ENCODE measurements around the gene CNTN4.

Gene CNTN4

DNA sequence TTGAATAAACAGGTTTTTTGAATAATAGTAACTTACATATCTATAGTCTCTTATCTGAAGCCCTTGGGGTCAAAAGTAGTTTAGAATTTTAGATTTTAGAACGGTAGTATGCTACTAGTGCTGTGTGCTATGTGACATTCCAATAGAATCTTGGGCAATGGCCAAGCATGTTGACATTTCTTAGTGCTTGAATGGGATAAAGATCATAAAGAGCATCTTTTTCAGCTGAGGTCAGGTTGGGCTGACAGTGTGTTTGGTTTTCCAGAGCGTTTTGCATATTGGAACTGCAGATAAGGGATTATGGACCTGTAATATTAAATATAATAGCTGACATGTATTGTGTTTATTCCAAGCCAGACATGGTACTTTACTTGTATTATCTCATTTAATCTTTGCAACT, 32.1 kb downstream of the CNTN4 start:
- Histone ChIP-seq H4K8ac (ENCODE audit: low read depth, low read length) (no peak overlapping the region), H3K23ac (ENCODE audit: low read depth, low read length, poor library complexity) (no peak overlapping the region)

GRCh38 chr3:2133146-2133545, 34.5 kb downstream of the CNTN4 start:
- Histone ChIP-seq H3K14ac (ENCODE audit: low read length) (no peak overlapping the region), H2BK5ac (ENCODE audit: low read length) (no peak overlapping the region)

More for the DNA sequence above, 32.1 kb downstream of the CNTN4 start:
- Histone ChIP-seq H3K4me1 (ENCODE audit: control insufficient read depth in 2 of 2, insufficient read depth in 1 of 2, low read depth in 1 of 2, low read length in 2 of 2) (no peaks in the 10 kb centered on the region), H4K91ac (ENCODE audit: low read depth, low read length, poor library complexity) (no peak overlapping the region), H3K14ac (ENCODE audit: low read length) (no peak overlapping the region), H2BK15ac (ENCODE audit: low read length) (no peak overlapping the region), H2AFZ (ENCODE audit: low read length) (no peak overlapping the region), H3K9ac (ENCODE audit: low read depth, low read length, poor library complexity) (no peak overlapping the region), H3K18ac (ENCODE audit: low read length) (no peak overlapping the region), H3K36me3 (replicated peaks in 1 of 2; ENCODE audit: control insufficient read depth in 2 of 2, insufficient read depth in 2 of 2, low read length in 2 of 2) (no peaks in the 10 kb centered on the region), H2BK12ac (ENCODE audit: low read length) (no peak overlapping the region), H2BK120ac (ENCODE audit: low read depth, low read length) (no peak overlapping the region), H3K4me2 (ENCODE audit: insufficient read depth, low read length, poor library complexity, severe bottlenecking) (no peak overlapping the region), H3K27ac (replicated peaks; ENCODE audit: low read length) (no peak overlapping the region), H2BK5ac (ENCODE audit: low read length) (no peak overlapping the region), H3K27me3 (ENCODE audit: control insufficient read depth in 3 of 3, insufficient read depth in 3 of 3, low read depth in 1 of 3, low read length in 3 of 3) (no peaks in the 10 kb centered on the region), H2AK5ac (ENCODE audit: low read depth, low read length) (no peak overlapping the region), H3K9me3 (replicated peaks in 1 of 2; ENCODE audit: control insufficient read depth in 2 of 2, insufficient read depth in 1 of 2, low read depth in 1 of 2, low read length in 2 of 2) (no peaks in the 10 kb centered on the region), H3K4ac (ENCODE audit: low read length) (no peak overlapping the region), H3K4me3 (ENCODE audit: low read length in 2 of 2) (no peak overlapping the region), H3K79me1 (ENCODE audit: low read depth, low read length) (no peaks in the 10 kb centered on the region)
- no peak for DNase-seq (ENCODE audit: low spot score)
- no CpG with 5 or more reads among the region's 2 CpGs for WGBS, 2 donors (ENCODE audit: extremely low coverage in 2 of 2, insufficient read length in 2 of 2, insufficient replicate concordance in 1 of 2)

GRCh38 chr3:2137651-2138050, 39.0 kb downstream of the CNTN4 start:
- H3K4me1 ChIP-seq (ENCODE audit: control insufficient read depth in 2 of 2, insufficient read depth in 1 of 2, low read depth in 1 of 2, low read length in 2 of 2) = no peaks in the 10 kb centered on the region
- WGBS, 2 donors (ENCODE audit: extremely low coverage in 2 of 2, insufficient read length in 2 of 2, insufficient replicate concordance in 1 of 2) = no CpG with 5 or more reads among the region's 5 CpGs
- no peaks in the 10 kb centered on the region for H3K36me3 ChIP-seq (replicated peaks in 1 of 2; ENCODE audit: control insufficient read depth in 2 of 2, insufficient read depth in 2 of 2, low read length in 2 of 2)
- H3K9me3 ChIP-seq (replicated peaks in 1 of 2; ENCODE audit: control insufficient read depth in 2 of 2, insufficient read depth in 1 of 2, low read depth in 1 of 2, low read length in 2 of 2) = no peaks in the 10 kb centered on the region
- no peak overlapping the region for H2BK15ac ChIP-seq (ENCODE audit: low read length)
- no peak overlapping the region for H3K27ac ChIP-seq (replicated peaks; ENCODE audit: low read length)
- H3K4me3 ChIP-seq (ENCODE audit: low read length in 2 of 2) = no peak overlapping the region
- H3K14ac ChIP-seq (ENCODE audit: low read length) = no peak overlapping the region
- no peaks in the 10 kb centered on the region for H3K27me3 ChIP-seq (ENCODE audit: control insufficient read depth in 3 of 3, insufficient read depth in 3 of 3, low read depth in 1 of 3, low read length in 3 of 3)
- no peak overlapping the region for H2AFZ ChIP-seq (ENCODE audit: low read length)
- H3K79me1 ChIP-seq (ENCODE audit: low read depth, low read length) = peaks cover 2% of the 10 kb centered on the region
- H3K23ac ChIP-seq (ENCODE audit: low read depth, low read length, poor library complexity) = no peak overlapping the region
- H3K9ac ChIP-seq (ENCODE audit: low read depth, low read length, poor library complexity) = no peak overlapping the region
- H2AK5ac ChIP-seq (ENCODE audit: low read depth, low read length) = no peak overlapping the region
- H3K4ac ChIP-seq (ENCODE audit: low read length) = no peak overlapping the region
- no peak overlapping the region for H3K4me2 ChIP-seq (ENCODE audit: insufficient read depth, low read length, poor library complexity, severe bottlenecking)
- no peak overlapping the region for H4K8ac ChIP-seq (ENCODE audit: low read depth, low read length)
- no peak overlapping the region for H2BK5ac ChIP-seq (ENCODE audit: low read length)
- no peak overlapping the region for H2BK12ac ChIP-seq (ENCODE audit: low read length)
- DNase-seq (ENCODE audit: low spot score) = no peak
- no peak overlapping the region for H3K18ac ChIP-seq (ENCODE audit: low read length)
- H2BK120ac ChIP-seq (ENCODE audit: low read depth, low read length) = no peak overlapping the region
- no peak overlapping the region for H4K91ac ChIP-seq (ENCODE audit: low read depth, low read length, poor library complexity)

More at GRCh38 chr3:2133146-2133545, 34.5 kb downstream of the CNTN4 start:
- Histone ChIP-seq H4K8ac (ENCODE audit: low read depth, low read length) (no peak overlapping the region), H3K4me1 (ENCODE audit: control insufficient read depth in 2 of 2, insufficient read depth in 1 of 2, low read depth in 1 of 2, low read length in 2 of 2) (no peaks in the 10 kb centered on the region), H3K9ac (ENCODE audit: low read depth, low read length, poor library complexity) (no peak overlapping the region), H2BK15ac (ENCODE audit: low read length) (no peak overlapping the region), H3K4ac (ENCODE audit: low read length) (no peak overlapping the region), H3K9me3 (replicated peaks in 1 of 2; ENCODE audit: control insufficient read depth in 2 of 2, insufficient read depth in 1 of 2, low read depth in 1 of 2, low read length in 2 of 2) (no peaks in the 10 kb centered on the region), H3K23ac (ENCODE audit: low read depth, low read length, poor library complexity) (no peak overlapping the region), H2BK120ac (ENCODE audit: low read depth, low read length) (no peak overlapping the region), H2AK5ac (ENCODE audit: low read depth, low read length) (no peak overlapping the region), H3K4me3 (ENCODE audit: low read length in 2 of 2) (no peak overlapping the region), H4K91ac (ENCODE audit: low read depth, low read length, poor library complexity) (no peak overlapping the region), H3K4me2 (ENCODE audit: insufficient read depth, low read length, poor library complexity, severe bottlenecking) (no peak overlapping the region), H2BK12ac (ENCODE audit: low read length) (no peak overlapping the region), H3K27ac (replicated peaks; ENCODE audit: low read length) (no peak overlapping the region), H2AFZ (ENCODE audit: low read length) (no peak overlapping the region), H3K27me3 (ENCODE audit: control insufficient read depth in 3 of 3, insufficient read depth in 3 of 3, low read depth in 1 of 3, low read length in 3 of 3) (no peaks in the 10 kb centered on the region), H3K36me3 (replicated peaks in 1 of 2; ENCODE audit: control insufficient read depth in 2 of 2, insufficient read depth in 2 of 2, low read length in 2 of 2) (no peaks in the 10 kb centered on the region), H3K79me1 (ENCODE audit: low read depth, low read length) (peaks cover 2% of the 10 kb centered on the region), H3K18ac (ENCODE audit: low read length) (no peak overlapping the region)
- no peak for DNase-seq (ENCODE audit: low spot score)

DNA sequence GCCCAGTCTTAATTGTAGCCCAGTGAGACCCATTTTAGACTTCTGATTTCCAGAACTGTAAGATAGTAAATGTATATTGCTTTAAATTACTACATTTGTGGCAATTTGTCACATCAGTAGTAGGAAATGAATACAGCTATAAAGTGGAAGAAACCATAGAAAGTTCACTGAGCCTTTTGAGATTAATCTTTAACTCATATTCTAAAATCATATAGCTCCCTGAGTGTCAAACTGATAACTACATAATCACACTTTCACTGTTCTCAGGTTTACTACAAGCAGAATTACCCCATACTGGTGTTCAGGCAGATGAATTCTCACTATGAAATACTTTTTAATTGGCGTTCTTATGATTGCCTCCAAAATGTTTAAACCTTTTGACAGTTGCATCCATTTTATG, 42.8 kb downstream of the CNTN4 start:
- Histone ChIP-seq H3K23ac (ENCODE audit: low read depth, low read length, poor library complexity) (no peak overlapping the region), H2BK15ac (ENCODE audit: low read length) (no peak overlapping the region), H2BK12ac (ENCODE audit: low read length) (no peak overlapping the region), H3K9me3 (replicated peaks in 1 of 2; ENCODE audit: control insufficient read depth in 2 of 2, insufficient read depth in 1 of 2, low read depth in 1 of 2, low read length in 2 of 2) (no peaks in the 10 kb centered on the region), H3K27me3 (ENCODE audit: control insufficient read depth in 3 of 3, insufficient read depth in 3 of 3, low read depth in 1 of 3, low read length in 3 of 3) (no peaks in the 10 kb centered on the region), H3K4me1 (ENCODE audit: control insufficient read depth in 2 of 2, insufficient read depth in 1 of 2, low read depth in 1 of 2, low read length in 2 of 2) (no peaks in the 10 kb centered on the region), H2BK5ac (ENCODE audit: low read length) (no peak overlapping the region), H3K4me3 (ENCODE audit: low read length in 2 of 2) (no peak overlapping the region), H3K9ac (ENCODE audit: low read depth, low read length, poor library complexity) (no peak overlapping the region), H4K91ac (ENCODE audit: low read depth, low read length, poor library complexity) (no peak overlapping the region), H3K79me1 (ENCODE audit: low read depth, low read length) (peaks cover 2% of the 10 kb centered on the region), H3K36me3 (replicated peaks in 1 of 2; ENCODE audit: control insufficient read depth in 2 of 2, insufficient read depth in 2 of 2, low read length in 2 of 2) (no peaks in the 10 kb centered on the region), H3K4me2 (ENCODE audit: insufficient read depth, low read length, poor library complexity, severe bottlenecking) (no peak overlapping the region), H3K18ac (ENCODE audit: low read length) (no peak overlapping the region), H2AFZ (ENCODE audit: low read length) (no peak overlapping the region), H4K8ac (ENCODE audit: low read depth, low read length) (no peak overlapping the region), H3K14ac (ENCODE audit: low read length) (no peak overlapping the region), H2BK120ac (ENCODE audit: low read depth, low read length) (no peak overlapping the region), H3K27ac (replicated peaks; ENCODE audit: low read length) (no peak overlapping the region), H2AK5ac (ENCODE audit: low read depth, low read length) (no peak overlapping the region), H3K4ac (ENCODE audit: low read length) (no peak overlapping the region)
- no CpG with 5 or more reads among the region's 1 CpG for WGBS, 2 donors (ENCODE audit: extremely low coverage in 2 of 2, insufficient read length in 2 of 2, insufficient replicate concordance in 1 of 2)
- DNase-seq (ENCODE audit: low spot score) = no peak

All from neuronal stem cell (in vitro differentiated cells).